Sigmoid colon (tissue), 7 donors: ENCODE measurements around the gene ZNF831. TPM values are rescaled to one million over a fixed set of nuclear protein-coding genes. Genes with fewer than 3 reads are reported as not detected.

Source experiments
- DNase-seq: peaks from one replicate; pipeline ENCODE4 v3.0.0-alpha.2; 2019
- H3K27ac ChIP-seq, 4 donors: fragments of 200-600 bp; sonication (generic); one replicate each; pipeline ENCODE4 v1.5.1; 2016 to 2019; ENCODE audit warnings: mild to moderate bottlenecking in 1 of 4
- H3K27me3 ChIP-seq, 3 donors: fragments of 200-600 bp; sonication (generic); one replicate each; pipeline ENCODE4 v1.5.1; 2019; ENCODE audit warnings: mild to moderate bottlenecking in 1 of 3
- H3K36me3 ChIP-seq, 4 donors: fragments of 200-600 bp; sonication (generic); one replicate each; pipeline ENCODE4 v1.5.1; 2016 to 2019
- H3K4me1 ChIP-seq, 4 donors: fragments of 200-600 bp; sonication (generic); one replicate each; pipeline ENCODE4 v1.5.1; 2017 to 2019
- H3K4me3 ChIP-seq, 4 donors: fragments of 200-600 bp; sonication (generic); one replicate each; pipeline ENCODE4 v1.5.1; 2017 to 2019; ENCODE audit warnings: mild to moderate bottlenecking in 2 of 4, moderate library complexity in 1 of 4
- H3K9me3 ChIP-seq, 4 donors: fragments of 200-600 bp in 3 of 4; sonication (generic) in 3 of 4; one replicate each; pipeline versions ENCODE4 v1.5.1 to v1.6.1; 2013 to 2019
- CTCF ChIP-seq, 4 experiments: fragments of 450-650 bp in 3 of 4; fragments of 200-600 bp in 1 of 4; IDR thresholded peaks; one replicate each; pipeline ENCODE4 v1.5.1; 2016 to 2019; ENCODE audit warnings: antibody characterized with exemption in 4 of 4, mild to moderate bottlenecking in 3 of 4, moderate library complexity in 2 of 4
- EP300 ChIP-seq, 4 donors: sonication (generic); formaldehyde crosslinking; IDR thresholded peaks; one replicate each; pipeline ENCODE4 v1.6.1; 2017; ENCODE audit warnings: antibody characterized with exemption in 4 of 4
- POLR2A ChIP-seq, 2 donors: fragments of 450-650 bp; IDR thresholded peaks; one replicate each; pipeline ENCODE4 v1.6.1; 2016; ENCODE audit warnings: antibody characterized with exemption in 2 of 2, mild to moderate bottlenecking in 2 of 2, moderate library complexity in 2 of 2
- POLR2AphosphoS5 ChIP-seq, 4 donors: sonication (generic); formaldehyde crosslinking; IDR thresholded peaks; one replicate each; pipeline ENCODE4 v1.6.1; 2017; ENCODE audit warnings: antibody characterized with exemption in 4 of 4
- WGBS, 2 donors: extraction: QIAGEN DNeasy Blood & Tissue Kit; methylation state at CpG; one replicate each; pipeline ENCODE4 v1.1.7; 2013; 5-methylcytosine and 5-hydroxymethylcytosine counted together
- intact Hi-C: fragments of 100-400 bp; cut with DNase I; formaldehyde crosslinking; loops from one replicate; pipeline ENCODE4 v1.15.1; 2023
- polyA plus RNA-seq, 3 donors: library from polyadenylated mRNA; stranded (reverse); fragments of 200-250 nt; gene quantifications; one replicate each; pipeline ENCODE4 v1.2.3, GENCODE V29; 2013
- total RNA-seq, 4 donors: library from RNA; depleted of rRNA; stranded (reverse); fragments of >200 nt; gene quantifications; one replicate each; pipeline ENCODE4 v1.1.0, GENCODE V29; 2016
- donor health status: healthy with polysubstance abuse.
- donor health status: Bipolar disorder and iron deficiency.
- donor health status: healthy.

Gene ZNF831
- total and polyA plus RNA-seq, 7 donors, result under 0.01 to 4.4 (median 0.50) TPM; not detected in 1

- no peaks in the 10 kb centered on the region for H3K27me3 ChIP-seq
- H3K9me3 ChIP-seq, result no peaks in the 10 kb centered on the region
- no peak for DNase-seq
- no peak overlapping the region for H3K27ac ChIP-seq
- no peak for TF ChIP-seq CTCF (IDR thresholded peaks at IDR 0.05)
- TF ChIP-seq POLR2A (IDR thresholded peaks at IDR 0.05), result no peak
- TF ChIP-seq EP300 (IDR thresholded peaks at IDR 0.05), result no peak
- no peak for TF ChIP-seq POLR2AphosphoS5 (IDR thresholded peaks at IDR 0.05)
- intact Hi-C loops, result no loop called here
- H3K4me3 ChIP-seq, result no peak overlapping the region
- WGBS, 2 donors, result 51 to 64% methylated on average over 3 of the region's 3 CpGs
- H3K4me1 ChIP-seq, result no peaks in the 10 kb centered on the region
- H3K36me3 ChIP-seq, result no peaks in the 10 kb centered on the region
These were observed 4.5 kb upstream of the ZNF831 start for GRCh38 chr20:59159091-59159490.

- 55% methylated on average over 18 of the region's 18 CpGs for WGBS, 2 donors
- no peak for DNase-seq
- H3K36me3 ChIP-seq, result no peaks in the 10 kb centered on the region
- TF ChIP-seq POLR2A (IDR thresholded peaks at IDR 0.05) (no peak), POLR2AphosphoS5 (IDR thresholded peaks at IDR 0.05) (no peak), EP300 (IDR thresholded peaks at IDR 0.05) (no peak), CTCF (IDR thresholded peaks at IDR 0.05) (no peak)
- H3K4me1 ChIP-seq, result no peaks in the 10 kb centered on the region
- H3K4me3 ChIP-seq, result no peak overlapping the region
- no peak overlapping the region for H3K27ac ChIP-seq
- H3K9me3 ChIP-seq, result no peaks in the 10 kb centered on the region
- intact Hi-C loops, result no loop called here
- H3K27me3 ChIP-seq, result no peaks in the 10 kb centered on the region
These were observed 3.9 kb upstream of the ZNF831 start for GRCh38 chr20:59159493-59160376.

- Histone ChIP-seq H3K36me3 (no peaks in the 10 kb centered on the region), H3K9me3 (no peaks in the 10 kb centered on the region), H3K27me3 (no peaks in the 10 kb centered on the region), H3K27ac (no peak overlapping the region), H3K4me3 (no peak overlapping the region), H3K4me1 (no peaks in the 10 kb centered on the region)
- 45 to 81% methylated on average over 9 of the region's 9 CpGs for WGBS, 2 donors
- TF ChIP-seq POLR2A (IDR thresholded peaks at IDR 0.05) (no peak), CTCF (IDR thresholded peaks at IDR 0.05) (no peak), POLR2AphosphoS5 (IDR thresholded peaks at IDR 0.05) (no peak), EP300 (IDR thresholded peaks at IDR 0.05) (no peak)
- intact Hi-C loops, result no loop called here
- DNase-seq, result no peak
These were observed 3.1 kb upstream of the ZNF831 start for GRCh38 chr20:59160389-59161115.

- DNase-seq, result no peak
- Histone ChIP-seq H3K27me3 (no peaks in the 10 kb centered on the region), H3K36me3 (no peaks in the 10 kb centered on the region), H3K9me3 (no peaks in the 10 kb centered on the region), H3K27ac (no peak overlapping the region), H3K4me3 (no peak overlapping the region), H3K4me1 (no peaks in the 10 kb centered on the region)
- intact Hi-C loops, result no loop called here
- WGBS, 2 donors, result 54 to 79% methylated on average over 2 of the region's 2 CpGs
- no peak for TF ChIP-seq EP300 (IDR thresholded peaks at IDR 0.05)
- TF ChIP-seq CTCF (IDR thresholded peaks at IDR 0.05), result no peak
- no peak for TF ChIP-seq POLR2AphosphoS5 (IDR thresholded peaks at IDR 0.05)
- no peak for TF ChIP-seq POLR2A (IDR thresholded peaks at IDR 0.05)
These were observed 1.9 kb upstream of the ZNF831 start for GRCh38 chr20:59161721-59162120.
